Astrocyte of the cerebellum (primary cell): ENCODE measurements around the gene GPS1.

Experiments
- DNase-seq: peaks from one replicate; pipeline ENCODE4 v3.0.0-alpha.2; 2011; ENCODE audit warnings: low read depth
- H3K4me3 ChIP-seq: 2 replicates; pipeline ENCODE4 v1.5.1; 2011; ENCODE audit warnings: mild to moderate bottlenecking, low read depth, low read length, moderate library complexity
- in situ Hi-C: cut with HindIII; loops from 2 replicates; pipeline ENCODE4 v1.10.0; 2017; ENCODE audit warnings: low sequenced_read_pairs
- TF ChIP-seq, protein P1 (sequence below): IDR thresholded peaks from 2 replicates; pipeline ENCODE4 v1.5.1; 2012; ENCODE audit warnings: low read length, low read depth, moderate library complexity, mild to moderate bottlenecking; ENCODE audit errors: missing control alignments

Gene GPS1

DNA sequence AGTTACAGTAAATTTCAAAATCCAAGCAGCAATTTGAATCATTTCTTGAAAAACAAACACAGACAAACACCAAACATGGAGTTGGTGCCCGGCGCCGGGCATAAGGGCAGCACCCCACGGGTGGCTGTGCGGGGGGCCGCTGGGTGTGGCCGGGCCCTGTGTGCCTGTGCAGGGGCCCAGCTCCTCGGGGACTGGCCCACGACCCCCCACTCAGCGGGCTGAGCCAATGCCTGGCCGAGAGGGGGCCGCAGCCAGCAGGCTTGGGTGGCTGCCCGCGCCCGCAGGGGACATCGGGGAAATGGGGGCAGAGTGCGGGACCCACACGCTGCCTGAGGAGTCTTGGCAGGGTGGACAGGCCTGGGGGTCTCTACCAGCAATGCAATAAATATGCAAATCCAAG is 26.7 kb downstream of the GPS1 start:
- TF ChIP-seq, protein P1, sequence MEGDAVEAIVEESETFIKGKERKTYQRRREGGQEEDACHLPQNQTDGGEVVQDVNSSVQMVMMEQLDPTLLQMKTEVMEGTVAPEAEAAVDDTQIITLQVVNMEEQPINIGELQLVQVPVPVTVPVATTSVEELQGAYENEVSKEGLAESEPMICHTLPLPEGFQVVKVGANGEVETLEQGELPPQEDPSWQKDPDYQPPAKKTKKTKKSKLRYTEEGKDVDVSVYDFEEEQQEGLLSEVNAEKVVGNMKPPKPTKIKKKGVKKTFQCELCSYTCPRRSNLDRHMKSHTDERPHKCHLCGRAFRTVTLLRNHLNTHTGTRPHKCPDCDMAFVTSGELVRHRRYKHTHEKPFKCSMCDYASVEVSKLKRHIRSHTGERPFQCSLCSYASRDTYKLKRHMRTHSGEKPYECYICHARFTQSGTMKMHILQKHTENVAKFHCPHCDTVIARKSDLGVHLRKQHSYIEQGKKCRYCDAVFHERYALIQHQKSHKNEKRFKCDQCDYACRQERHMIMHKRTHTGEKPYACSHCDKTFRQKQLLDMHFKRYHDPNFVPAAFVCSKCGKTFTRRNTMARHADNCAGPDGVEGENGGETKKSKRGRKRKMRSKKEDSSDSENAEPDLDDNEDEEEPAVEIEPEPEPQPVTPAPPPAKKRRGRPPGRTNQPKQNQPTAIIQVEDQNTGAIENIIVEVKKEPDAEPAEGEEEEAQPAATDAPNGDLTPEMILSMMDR = no peak
- no peak for DNase-seq
- in situ Hi-C loops = no loop called here
- no peak overlapping the region for H3K4me3 ChIP-seq

DNA sequence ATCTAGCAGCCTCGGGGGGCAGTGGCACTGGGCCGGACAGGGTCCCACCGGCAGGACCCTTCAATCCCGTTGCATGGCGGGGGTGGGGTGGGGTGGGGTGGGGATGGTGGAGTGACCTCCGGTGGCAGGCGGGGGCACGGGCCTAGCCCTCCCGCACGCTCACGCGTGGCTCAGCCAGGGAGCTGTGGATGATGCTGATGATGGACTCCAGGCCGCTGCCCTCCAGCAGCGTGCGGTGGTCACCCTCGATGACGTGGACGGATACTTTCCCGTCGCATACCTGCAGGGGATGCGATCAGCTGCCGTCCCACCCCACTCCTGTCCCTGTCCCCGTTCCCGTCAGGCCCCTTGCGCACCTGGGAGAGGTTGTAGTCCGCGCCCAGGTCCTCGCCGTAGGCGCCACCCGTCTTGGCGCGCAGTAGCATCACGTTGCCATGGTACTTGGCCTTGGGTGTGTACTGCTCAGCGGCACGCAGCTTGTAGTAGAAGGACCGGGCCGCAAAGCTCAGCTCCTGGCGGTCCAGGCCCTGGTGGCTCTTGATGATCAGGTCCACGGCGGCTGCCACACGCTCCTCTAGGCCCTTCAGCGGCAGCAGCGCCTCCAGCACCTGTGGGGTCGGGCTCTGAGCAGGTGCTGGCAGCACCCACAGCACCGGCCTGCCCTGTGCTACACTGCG is 27.4 kb downstream of the GPS1 start:
- TF ChIP-seq, protein P1 = no peak
- in situ Hi-C loops = no loop called here
- no peak for DNase-seq
- no peak overlapping the region for H3K4me3 ChIP-seq

DNA sequence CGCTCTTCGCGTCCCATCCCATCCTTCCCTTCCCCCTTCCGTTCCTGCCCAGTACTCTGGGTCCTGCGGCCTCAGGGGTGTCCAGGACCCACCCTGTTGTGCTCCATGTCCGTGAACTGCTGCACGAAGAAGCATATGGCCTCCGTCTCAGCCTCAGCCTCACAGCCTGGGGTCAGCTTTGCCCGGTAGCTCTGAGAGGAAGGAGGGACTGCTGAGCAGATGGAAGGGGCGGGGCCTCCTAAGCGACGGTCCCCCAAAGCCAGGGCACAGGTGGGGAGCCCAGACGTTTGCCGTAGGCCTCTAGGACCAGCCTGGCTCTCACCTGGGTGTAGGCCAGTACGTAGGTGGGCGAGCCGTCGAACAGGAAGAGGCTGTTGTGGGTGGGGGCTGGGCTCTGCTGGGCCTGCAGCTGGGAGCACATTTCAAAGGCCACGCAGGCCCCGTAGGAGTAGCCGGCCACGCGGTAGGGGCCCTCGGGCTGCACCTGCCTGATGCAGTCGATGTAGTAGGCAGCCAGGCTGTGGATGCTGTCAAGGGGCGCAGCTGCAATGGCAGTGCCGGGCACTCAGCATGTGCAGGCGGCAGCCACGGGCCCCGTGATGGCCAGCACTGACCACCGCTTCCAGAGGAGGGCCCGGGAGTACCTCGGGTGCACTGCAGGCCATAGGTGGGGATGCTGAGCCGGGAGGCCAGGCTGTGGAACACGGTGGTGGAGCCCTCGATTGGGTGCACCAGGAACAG is 28.5 kb downstream of the GPS1 start:
- no peak overlapping the region for H3K4me3 ChIP-seq
- in situ Hi-C loops = no loop called here
- DNase-seq = no peak
- TF ChIP-seq, protein P1 = no peak

DNA sequence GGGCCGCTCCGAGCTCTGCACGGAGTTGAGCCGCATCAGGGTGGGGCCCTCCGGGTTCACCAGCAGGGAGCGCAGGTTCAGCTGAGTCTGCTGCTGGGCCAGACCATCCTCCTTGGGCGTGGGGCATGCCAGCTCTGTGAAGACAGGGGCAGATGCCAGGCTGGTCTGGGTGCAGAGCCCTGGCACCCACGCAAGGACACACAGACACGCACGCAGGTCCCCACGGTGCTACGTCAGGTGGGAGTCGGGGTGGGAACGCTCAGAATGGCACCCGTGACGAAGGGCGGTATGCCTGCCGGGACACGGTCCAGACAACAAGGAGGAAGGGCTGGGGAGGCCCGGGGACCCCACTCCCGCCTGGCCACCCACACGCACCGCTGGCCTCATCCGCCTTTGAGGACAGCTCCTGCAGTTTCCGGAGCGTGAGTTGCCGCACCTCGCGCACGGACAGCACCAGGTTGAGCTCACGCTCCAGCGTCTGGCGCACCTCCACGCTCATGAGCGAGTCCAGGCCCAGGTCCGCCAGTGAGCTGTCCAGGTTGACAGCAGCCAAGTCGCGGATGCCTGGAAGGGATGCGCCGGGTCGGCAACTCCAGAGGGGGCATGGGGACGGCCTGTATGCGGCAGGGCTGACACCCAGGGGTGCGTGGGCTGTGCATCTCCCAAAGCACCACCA is 29.2 kb downstream of the GPS1 start:
- no peak overlapping the region for H3K4me3 ChIP-seq
- in situ Hi-C loops = no loop called here
- TF ChIP-seq, protein P1 = no peak

DNA sequence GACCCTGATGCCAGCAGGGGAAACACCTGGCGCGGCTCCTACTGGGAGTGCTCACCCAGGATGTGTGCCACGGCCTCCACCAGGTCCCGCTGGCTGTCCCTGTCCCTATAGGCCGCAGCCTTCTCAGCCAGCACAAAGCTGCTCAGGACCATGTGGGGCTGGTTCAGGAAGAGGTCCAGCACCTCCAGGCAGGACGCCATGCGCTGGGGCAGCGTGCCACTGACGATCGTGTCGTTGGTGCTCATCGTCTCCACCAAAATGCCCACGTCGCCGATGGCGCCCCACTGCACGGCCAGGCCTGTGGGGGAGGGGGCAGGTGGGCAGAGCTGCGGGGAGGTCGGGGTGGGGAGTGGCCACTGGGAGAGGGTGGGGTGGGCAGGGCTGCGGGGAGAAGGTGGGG is 29.8 kb downstream of the GPS1 start:
- H3K4me3 ChIP-seq = no peak overlapping the region
- TF ChIP-seq, protein P1 = no peak
- in situ Hi-C loops = no loop called here
- no peak for DNase-seq

More for the DNA sequence above, 29.2 kb downstream of the GPS1 start:
- no peak for DNase-seq

DNA sequence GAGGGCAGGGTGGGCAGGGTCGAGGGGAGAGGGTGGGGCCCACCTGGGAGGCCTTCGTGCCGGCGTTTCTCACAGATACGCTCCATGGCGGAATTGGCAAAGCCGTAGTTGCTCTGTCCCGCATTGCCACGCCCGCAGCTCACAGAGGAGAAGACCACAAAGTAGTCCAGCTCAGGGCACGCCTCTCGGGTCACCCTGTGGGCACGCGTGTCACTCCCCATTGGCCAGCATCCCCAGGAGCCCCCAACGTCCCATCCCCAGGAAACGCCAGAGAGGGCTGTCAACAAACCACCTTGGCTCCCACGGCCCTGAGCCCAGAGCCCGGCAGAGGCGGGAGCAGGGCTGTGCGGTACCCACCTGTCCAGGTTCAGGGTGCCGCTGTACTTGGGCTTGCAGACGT is 30.3 kb downstream of the GPS1 start:
- DNase-seq = no peak
- H3K4me3 ChIP-seq = no peak overlapping the region
- TF ChIP-seq, protein P1 = no peak
- in situ Hi-C loops = no loop called here
